Fibroblast of lung (primary cell): ENCODE measurements around the gene KCNK2.

ENCODE experiments used
- EZH2 ChIP-seq: IDR thresholded peaks from 2 replicates; pipeline ENCODE4 v1.5.1; 2012; ENCODE audit warnings: low read length, control low read depth, mild to moderate bottlenecking; ENCODE audit errors: missing control alignments
- TF ChIP-seq, protein P1 (sequence below), 2 donors: IDR thresholded peaks in 1 of 2; conservative IDR thresholded peaks in 1 of 2; 1 replicate in 1 of 2; 2 replicates in 1 of 2; pipeline ENCODE4 v1.5.1; 2011 to 2012; ENCODE audit warnings: low read length in 2 of 2, control low read depth in 1 of 2, inconsistent platforms in 1 of 2, low read depth in 1 of 2, mild to moderate bottlenecking in 1 of 2

- no peak for TF ChIP-seq EZH2
- TF ChIP-seq, protein P1, sequence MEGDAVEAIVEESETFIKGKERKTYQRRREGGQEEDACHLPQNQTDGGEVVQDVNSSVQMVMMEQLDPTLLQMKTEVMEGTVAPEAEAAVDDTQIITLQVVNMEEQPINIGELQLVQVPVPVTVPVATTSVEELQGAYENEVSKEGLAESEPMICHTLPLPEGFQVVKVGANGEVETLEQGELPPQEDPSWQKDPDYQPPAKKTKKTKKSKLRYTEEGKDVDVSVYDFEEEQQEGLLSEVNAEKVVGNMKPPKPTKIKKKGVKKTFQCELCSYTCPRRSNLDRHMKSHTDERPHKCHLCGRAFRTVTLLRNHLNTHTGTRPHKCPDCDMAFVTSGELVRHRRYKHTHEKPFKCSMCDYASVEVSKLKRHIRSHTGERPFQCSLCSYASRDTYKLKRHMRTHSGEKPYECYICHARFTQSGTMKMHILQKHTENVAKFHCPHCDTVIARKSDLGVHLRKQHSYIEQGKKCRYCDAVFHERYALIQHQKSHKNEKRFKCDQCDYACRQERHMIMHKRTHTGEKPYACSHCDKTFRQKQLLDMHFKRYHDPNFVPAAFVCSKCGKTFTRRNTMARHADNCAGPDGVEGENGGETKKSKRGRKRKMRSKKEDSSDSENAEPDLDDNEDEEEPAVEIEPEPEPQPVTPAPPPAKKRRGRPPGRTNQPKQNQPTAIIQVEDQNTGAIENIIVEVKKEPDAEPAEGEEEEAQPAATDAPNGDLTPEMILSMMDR (conservative IDR thresholded peaks at IDR 0.05 in 1 of 2, IDR thresholded peaks at IDR 0.05 in 1 of 2; ENCODE audit: low read depth in 1 of 2, low read length in 2 of 2): no peak
Observed at GRCh38 chr1:215084621-215085020, 2.1 kb downstream of the KCNK2 start.
